Measurements from ENCODE around the gene RAI1. TPM values are rescaled to one million over a fixed set of nuclear protein-coding genes. Genes with fewer than 3 reads are reported as not detected.

RAI1 gene
- total RNA-seq, 1 donor from 2014 or later = 25.1 TPM

GRCh38 chr17:17837966-17838962, 157.0 kb downstream of the RAI1 start:
- intact Hi-C loops (cut with micrococcal nuclease) = loop anchor here (5.0 kb wide), 2 partner anchors 86 to 156 kb away; partner anchors contain the start of gene RAI1

DNA sequence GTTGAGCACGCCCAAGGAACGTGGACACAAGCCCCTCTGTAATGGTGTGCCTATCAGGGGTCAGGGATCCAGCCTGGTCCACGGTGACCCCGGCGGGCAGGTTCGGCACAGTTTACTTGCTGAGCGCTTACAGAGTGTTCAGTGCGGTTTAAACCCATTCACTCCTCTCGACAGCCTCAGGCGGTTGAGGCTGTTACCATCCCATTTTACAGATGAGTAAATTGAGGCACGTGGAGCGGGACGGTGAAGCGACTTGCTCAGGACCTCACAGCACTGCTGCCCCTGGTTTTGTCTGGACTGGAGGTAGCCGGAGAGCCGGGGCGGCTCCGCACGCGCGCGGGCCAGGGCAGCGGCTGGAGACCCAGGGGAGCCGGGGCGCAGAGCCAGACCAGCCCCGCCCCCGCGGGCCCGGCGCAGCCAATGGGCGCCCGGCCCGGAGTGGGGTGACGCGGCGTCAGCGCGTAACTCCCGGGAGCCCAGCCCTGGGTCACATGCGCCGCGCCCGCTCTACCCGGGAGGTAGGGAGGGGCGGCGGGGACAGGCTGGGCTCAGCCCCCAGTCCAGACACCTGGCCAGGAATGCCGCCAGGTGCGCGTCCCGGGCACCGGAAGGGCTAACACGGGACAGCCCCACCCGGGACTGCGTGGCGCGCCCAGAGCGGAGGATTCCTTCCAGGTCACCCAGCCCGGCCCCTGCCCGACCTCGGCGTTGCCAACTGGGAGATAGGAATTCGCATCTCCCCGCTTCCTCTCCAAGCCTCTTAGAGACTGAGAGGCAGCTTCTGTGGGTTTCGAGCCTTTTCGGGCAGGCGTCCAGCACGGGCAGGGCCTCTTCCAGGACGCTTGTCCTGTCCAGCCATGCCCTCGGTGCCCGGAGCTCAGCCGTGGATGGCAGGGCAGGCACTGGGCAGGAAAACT, 158.8 kb downstream of the RAI1 start:
- intact Hi-C loops (cut with micrococcal nuclease) = loop anchor here (5.0 kb wide), 2 partner anchors 88 to 158 kb away; partner anchors contain the start of gene RAI1

DNA sequence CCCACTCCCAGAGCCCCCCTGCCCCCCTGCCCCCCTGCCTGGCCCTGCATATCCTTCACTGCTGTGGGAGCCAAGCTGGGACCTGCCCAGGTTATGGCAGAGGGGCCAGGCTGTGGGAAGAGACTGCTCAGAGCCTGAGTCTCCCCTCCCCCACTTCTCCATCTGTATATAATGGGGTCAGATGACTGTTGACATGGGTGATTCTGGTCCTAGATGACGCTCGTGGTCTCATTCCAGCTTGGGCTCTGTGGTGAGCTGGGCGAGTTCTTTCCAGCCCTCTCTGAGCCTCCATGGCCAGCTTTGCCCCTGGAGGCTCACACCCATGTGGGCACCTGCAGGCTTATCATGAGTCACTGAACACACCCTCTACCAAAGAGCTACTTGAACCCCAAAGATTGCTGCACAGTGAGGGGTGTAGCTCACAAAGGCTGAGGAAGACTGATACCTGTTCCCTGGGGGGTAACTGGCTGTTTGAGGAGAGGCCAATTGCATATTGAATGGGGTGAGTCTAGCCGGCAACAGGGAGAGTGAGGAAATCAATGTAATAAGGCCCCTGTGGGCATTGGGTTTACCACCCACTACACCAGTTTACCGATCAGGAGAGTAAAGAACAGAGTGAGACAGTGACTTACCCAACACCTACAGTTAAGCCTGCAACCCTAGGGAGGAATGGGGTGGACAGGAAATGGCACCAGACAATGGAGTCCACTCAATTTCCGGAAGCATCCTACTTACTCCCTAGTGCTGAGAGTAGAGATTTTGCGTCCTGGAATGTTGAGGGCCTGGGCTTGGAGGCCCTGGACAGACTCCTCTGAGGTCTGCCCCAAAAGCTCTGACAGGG, 159.7 kb downstream of the RAI1 start:
- intact Hi-C loops (cut with micrococcal nuclease) = loop anchor here (1.0 kb wide), 1 partner anchor 8 kb away; no protein-coding TSS in a partner anchor

- intact Hi-C loops (cut with micrococcal nuclease) = loop anchor here (1.0 kb wide), 1 partner anchor 8 kb away; no protein-coding TSS in a partner anchor
Measured at GRCh38 chr17:17841601-17842025, 160.4 kb downstream of the RAI1 start.

- intact Hi-C loops (cut with micrococcal nuclease) = no loop called here
Measured at GRCh38 chr17:17842111-17842876, 161.0 kb downstream of the RAI1 start.

- intact Hi-C loops (cut with micrococcal nuclease) = no loop called here
Measured at GRCh38 chr17:17843096-17843495, 161.8 kb downstream of the RAI1 start.

DNA sequence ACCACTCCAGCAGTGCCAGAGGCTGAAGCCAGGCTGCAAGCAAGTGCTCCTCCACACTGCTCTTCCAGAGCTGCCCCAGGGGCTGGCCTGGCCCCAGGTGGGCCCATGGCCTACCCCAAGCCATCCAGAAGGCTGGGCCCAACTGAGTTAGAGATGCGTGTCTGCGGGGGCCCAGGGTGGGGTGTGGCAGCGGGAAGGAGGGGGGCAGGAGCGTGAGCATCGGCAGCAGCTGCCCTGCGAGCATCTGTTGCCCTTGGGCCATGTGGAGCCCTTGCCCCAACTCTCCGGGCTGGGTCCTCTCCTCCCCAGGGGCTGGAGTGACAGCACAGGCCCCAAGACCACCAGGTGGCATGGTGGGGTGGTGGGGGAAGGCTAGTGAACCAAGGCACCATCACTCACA, 162.8 kb downstream of the RAI1 start:
- intact Hi-C loops (cut with micrococcal nuclease) = no loop called here

- intact Hi-C loops (cut with micrococcal nuclease) = no loop called here
Measured at GRCh38 chr17:17844500-17844899, 163.2 kb downstream of the RAI1 start.

DNA sequence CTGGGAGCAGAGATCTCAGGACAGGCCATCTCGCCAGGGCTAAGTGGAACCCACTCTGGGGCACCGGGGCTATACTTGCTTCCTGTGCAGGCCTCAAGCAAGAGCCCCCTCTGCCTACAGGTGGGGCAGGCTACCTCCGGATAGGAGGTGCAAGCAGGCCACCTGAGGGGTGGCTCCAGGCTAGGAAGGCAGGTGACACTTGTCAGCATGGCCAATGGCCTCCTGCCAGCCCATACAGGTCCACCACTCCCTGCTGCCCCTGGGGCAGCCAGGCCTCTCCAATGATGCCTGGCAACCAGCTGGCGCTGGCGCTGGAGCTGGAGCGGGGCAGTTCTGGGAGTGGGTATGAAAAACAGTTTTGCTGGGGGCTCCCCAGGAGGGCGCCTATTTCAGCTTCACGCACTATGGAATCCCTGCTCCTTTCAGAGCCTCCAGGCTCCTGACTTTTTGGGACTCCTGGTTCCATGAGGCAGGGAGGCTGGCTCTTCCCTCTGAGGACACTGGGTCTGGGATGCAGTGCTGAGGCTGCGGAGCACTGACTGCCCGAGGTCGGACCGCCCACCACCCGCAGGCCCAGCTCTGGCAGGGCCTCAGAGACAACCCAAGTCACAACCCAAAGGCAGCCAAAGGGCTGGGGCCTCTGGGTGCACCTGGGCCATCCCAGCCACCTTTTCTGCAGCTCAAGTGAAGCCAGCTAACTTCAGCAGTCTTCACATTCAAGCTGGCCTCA, 164.0 kb downstream of the RAI1 start:
- intact Hi-C loops (cut with micrococcal nuclease) = no loop called here

DNA sequence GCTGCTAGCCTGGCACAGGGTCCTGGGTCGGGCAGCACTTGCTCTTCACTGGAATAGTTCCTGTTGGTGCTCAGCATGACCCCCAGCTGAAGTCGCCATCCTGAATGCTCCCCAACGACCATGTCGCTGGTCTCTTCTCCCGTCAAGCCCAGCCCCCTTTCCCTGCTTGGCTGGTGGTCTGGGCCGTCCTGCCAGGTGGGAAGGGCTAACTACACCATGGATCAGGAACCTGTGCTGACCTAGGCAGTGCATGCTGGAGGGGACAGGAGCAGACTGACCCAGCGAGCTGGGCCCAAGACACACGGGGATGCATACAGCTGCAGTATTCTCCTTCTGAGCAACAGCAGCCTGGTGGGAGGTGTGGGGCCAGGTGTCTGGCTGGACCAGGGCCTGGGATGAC, 164.7 kb downstream of the RAI1 start:
- intact Hi-C loops (cut with micrococcal nuclease) = no loop called here

- intact Hi-C loops (cut with micrococcal nuclease) = no loop called here
Measured at GRCh38 chr17:17846645-17847044, 165.4 kb downstream of the RAI1 start.

DNA sequence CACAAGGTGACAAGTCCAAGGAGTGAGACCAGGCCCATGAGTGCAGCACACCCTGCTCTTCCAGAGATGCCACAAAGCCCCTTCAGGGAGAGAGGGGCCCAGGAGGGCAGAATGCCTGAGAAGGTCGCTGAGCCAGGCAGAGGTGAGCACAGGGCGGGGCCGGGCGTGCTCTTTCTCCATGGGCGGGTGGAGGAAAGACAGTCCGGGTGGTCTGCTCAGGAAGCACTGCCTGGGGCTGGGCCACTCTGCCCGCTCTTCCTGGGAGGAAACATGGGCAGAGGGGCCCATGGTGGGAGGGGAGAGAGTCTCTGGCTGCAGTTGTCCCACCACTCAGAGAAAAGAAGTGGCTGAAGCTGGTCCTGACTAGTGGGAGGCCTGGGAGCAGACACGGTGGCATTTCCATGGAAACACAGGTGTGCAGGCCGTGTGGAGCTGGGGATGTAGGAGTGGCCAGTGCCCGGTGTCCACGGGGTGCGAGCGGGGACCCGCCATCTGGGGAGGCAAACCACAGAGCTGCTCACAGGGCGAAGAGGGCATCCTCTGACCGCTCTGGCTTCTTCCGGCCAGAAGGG, 165.9 kb downstream of the RAI1 start:
- intact Hi-C loops (cut with micrococcal nuclease) = no loop called here

DNA sequence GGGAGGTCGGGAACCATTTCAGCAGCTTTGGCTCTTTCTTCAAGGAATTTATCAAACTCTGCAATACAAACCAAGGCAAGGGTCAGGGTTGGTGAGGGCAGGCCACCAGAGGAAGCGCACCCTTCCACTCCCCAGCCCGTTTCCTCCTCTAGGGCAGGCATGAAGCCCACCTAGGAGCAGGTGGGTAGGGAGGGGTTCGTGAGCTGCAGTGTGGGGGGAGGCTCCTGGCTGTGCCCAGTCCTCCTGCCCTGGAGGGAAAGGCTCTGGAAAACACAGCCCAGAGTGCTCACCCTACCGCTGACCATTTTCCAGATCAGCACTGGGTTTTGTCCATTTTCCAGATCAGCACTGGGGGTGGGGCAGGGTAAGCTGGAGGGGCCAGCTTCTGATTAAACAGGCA, 166.5 kb downstream of the RAI1 start:
- intact Hi-C loops (cut with micrococcal nuclease) = loop anchor here (2.0 kb wide), 1 partner anchor 25 kb away; no protein-coding TSS in a partner anchor

- intact Hi-C loops (cut with micrococcal nuclease) = loop anchor here (1.0 to 2.0 kb wide), 3 partner anchors 7 to 26 kb away; partner anchors contain the start of gene SREBF1
Measured at GRCh38 chr17:17848311-17849082, 167.2 kb downstream of the RAI1 start.

DNA sequence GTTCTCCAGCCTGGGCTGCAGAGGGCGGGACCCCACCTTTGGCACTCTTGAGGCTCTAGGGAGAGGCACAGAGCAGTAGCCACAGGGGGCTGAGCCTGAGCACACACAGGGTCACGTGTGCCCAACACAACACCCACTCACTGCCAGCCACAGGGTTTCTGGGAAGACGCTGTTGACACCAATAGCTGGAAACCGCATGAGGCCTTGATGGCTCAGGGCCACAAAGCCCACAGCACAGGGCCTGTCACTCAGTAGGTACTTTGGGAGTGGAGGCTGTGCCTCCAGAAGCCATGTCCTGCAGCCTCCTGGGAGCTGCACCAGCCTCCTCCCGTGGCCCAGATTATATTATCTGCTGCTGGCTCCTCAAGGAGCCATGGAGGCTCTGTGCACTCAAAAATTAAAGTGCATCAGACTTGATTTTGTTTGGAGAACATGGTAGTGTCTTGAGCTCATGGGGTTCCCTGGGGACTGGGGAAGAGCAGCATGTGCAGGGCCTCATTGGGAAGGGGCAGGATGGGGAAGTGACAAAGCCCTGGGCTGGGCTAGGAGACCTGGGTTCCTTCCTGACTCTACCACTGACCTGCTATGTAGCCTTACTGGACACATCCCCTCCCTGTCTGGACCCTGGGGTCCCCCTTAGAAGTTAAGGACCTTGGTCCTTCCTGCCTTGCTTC, 168.0 kb downstream of the RAI1 start:
- intact Hi-C loops (cut with micrococcal nuclease) = loop anchor here (1.0 to 2.0 kb wide), 3 partner anchors 8 to 26 kb away; partner anchors contain the start of gene SREBF1

DNA sequence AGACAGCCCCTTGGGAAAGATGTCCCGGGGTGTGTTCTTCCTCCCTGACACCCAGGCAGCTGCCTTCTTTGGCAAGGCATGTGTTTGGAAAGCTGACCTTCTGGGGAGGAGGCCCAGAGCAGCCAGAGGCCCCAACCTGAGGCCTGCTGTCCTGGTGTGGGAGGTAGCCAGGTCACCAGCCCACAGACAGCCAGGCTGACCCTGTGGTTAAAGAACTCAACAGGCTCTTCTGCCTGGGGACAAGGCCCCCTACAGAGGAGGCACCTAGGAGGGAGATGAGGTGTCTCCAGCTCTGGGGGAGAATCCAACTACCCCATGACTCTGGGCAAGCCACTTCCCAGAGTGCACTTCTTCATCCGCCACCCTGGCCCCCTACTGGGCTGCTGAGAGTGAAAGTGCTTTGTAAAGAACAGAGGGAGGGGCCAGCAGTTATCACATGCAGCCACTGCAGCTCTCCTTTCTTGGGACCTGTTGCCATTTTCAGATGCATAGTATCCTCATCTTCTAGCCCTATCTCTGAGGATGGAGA, 168.7 kb downstream of the RAI1 start:
- intact Hi-C loops (cut with micrococcal nuclease) = loop anchor here (1.0 to 10.0 kb wide), 5 partner anchors 9 to 185 kb away; partner anchors contain the start of genes ATPAF2, DRC3, GID4 and SREBF1

Measured in T-helper 2 cell treated with Interferon-gamma antibody and Interleukin-4, amounts not matched to agents 100 ng/mL and 5 ng/mL, for 36 hours (primary cell).